Rectal smooth muscle tissue (tissue), 1 donor: ENCODE data around the gene DLK1.

ENCODE experiments used
- H3K27ac ChIP-seq: one replicate; pipeline ENCODE4 v1.7.0; 2013; ENCODE audit warnings: low read depth, low read length, inconsistent platforms
- H3K27me3 ChIP-seq: one replicate; pipeline ENCODE4 v1.7.0; 2013; ENCODE audit warnings: low read length; ENCODE audit not compliant: control insufficient read depth, insufficient read depth
- H3K36me3 ChIP-seq: one replicate; pipeline ENCODE4 v1.7.0; 2013; ENCODE audit warnings: low read length; ENCODE audit not compliant: control insufficient read depth, insufficient read depth
- H3K4me1 ChIP-seq: one replicate; pipeline ENCODE4 v1.7.0; 2013; ENCODE audit warnings: low read length; ENCODE audit not compliant: control insufficient read depth, insufficient read depth
- H3K4me3 ChIP-seq: one replicate; pipeline ENCODE4 v1.7.0; 2013; ENCODE audit warnings: low read length
- H3K9ac ChIP-seq: one replicate; pipeline ENCODE4 v1.7.0; 2013; ENCODE audit warnings: low read length

Gene DLK1

DNA sequence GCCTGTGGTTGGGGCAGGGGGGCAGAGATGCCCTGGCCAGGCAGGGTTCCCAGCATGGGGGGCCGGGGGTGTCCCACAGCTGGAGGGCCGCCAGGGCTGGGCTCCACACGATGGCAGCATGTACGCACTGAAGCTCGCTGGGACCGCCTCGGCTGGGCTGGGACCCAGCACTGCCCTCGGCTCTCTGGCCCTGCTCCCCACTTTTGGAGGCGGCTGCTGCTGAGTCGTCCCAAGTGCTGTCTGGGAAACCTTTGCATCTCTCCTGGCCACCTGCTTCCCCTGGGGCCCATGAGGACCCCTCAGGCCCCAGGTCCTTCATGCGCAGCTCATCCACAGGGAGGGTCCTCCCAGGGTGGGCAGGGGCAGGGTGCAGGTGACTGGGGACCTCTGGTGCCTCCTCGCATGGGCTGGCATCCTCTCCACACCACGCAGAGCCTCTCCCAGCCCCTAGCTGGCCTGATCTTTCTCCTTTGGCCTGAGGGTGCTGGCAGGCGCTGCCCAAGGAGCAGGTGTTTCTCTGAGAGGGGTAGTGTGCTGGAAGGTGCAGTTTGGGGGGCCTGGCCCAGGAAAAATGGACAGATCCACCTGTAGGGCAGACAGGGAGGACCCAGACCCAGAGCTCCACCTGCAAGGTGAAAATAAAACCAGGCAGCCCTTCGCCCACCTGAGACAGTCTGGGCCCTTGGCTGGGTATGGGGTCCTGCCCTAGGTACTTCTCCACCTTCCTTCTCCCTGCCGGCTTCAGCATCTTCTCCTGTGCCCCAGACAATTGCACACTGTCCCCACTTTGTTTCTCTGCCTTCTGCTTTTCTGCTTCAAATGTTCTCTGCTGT, 46.9 kb downstream of the DLK1 start:
- no peak overlapping the region for H3K4me3 ChIP-seq
- H3K9ac ChIP-seq: no peak overlapping the region
- H3K27ac ChIP-seq: no peak overlapping the region
- H3K27me3 ChIP-seq: no peaks in the 10 kb centered on the region
- H3K36me3 ChIP-seq: no peaks in the 10 kb centered on the region
- no peaks in the 10 kb centered on the region for H3K4me1 ChIP-seq

DNA sequence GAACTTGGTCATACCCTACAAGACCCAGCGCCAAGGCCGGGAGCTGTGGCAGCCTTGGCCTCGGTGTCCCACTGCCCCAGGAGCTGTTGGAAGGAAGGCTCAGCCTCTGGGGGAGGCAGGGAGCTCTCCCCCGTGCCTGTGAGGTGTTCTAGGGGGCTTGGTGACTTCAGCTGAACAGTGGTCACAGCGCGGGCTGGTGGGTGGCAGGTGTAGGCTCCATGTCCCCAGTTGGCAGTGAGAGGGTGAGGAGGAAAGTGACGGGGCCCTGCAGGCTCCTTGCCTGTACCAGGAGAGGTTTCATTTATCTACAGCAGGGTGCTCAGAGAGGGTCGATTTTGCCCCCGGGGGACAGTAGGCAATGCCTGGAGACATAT, 47.5 kb downstream of the DLK1 start:
- H3K4me1 ChIP-seq: no peaks in the 10 kb centered on the region
- H3K4me3 ChIP-seq: no peak overlapping the region
- H3K36me3 ChIP-seq: no peaks in the 10 kb centered on the region
- H3K27ac ChIP-seq: no peak overlapping the region
- H3K9ac ChIP-seq: no peak overlapping the region
- no peaks in the 10 kb centered on the region for H3K27me3 ChIP-seq

DNA sequence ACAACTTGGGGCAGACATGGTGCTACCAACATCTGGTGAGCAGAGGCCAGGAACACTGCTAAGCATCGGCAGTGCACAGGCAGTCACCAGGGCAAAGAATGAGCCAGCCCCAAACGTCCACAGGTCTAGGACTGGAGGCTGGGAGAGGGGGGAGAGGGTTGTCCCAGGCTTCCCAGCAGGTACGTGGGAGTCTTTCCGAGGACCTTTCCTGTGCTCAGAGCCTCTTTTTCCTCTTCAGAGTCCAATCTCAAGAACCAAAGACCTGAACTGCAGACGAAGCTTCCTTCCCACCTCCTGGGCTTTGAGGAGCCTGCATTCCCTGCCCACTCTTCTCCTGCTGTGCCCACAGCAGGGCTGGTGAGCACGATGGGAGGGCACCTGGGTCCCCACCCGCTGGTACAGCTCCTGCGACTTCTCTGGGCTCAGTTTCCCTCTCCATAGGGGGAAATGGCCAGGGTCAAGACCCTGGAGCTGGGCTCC, 48.7 kb downstream of the DLK1 start:
- no peak overlapping the region for H3K9ac ChIP-seq
- no peak overlapping the region for H3K4me3 ChIP-seq
- no peaks in the 10 kb centered on the region for H3K36me3 ChIP-seq
- H3K27me3 ChIP-seq: no peaks in the 10 kb centered on the region
- H3K27ac ChIP-seq: no peak overlapping the region
- H3K4me1 ChIP-seq: no peaks in the 10 kb centered on the region

DNA sequence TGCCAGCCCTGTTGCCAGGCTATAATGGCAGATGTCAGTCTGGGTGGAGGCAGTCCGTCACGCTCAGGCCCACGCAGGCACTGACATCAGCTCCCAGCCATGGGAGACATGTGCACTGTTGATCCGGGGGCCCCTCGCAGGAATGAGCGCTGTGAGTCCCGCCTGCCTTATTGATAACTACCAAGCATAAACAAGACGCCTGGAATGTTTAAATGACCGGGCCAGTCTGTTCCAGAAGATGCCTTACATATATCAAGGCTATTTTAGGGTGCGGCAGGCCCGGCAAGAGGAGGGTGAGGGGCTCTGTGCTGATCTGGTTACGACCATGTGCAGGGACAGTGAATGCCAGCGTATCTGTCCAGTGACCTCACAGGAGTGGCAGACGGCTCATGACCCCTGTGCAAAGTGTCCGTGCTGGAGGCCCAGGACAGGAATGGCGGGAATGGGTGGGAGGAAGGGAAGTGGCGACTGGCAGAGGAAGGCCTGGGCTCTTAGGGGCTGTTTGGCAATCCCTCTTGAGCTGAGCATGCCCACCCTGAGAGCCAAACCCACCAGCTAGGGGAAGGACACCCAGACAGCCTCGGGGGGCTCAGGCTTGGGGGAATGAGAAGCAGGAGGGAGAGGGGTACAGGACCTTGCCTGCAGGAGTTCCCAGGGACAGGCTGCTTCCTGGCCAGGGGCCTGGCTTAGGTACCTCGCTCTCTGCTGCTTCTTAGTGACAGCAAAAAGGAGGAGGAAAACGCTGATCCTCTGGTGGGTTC, 49.3 kb downstream of the DLK1 start:
- no peaks in the 10 kb centered on the region for H3K4me1 ChIP-seq
- no peak overlapping the region for H3K9ac ChIP-seq
- H3K27me3 ChIP-seq: no peaks in the 10 kb centered on the region
- no peaks in the 10 kb centered on the region for H3K36me3 ChIP-seq
- H3K27ac ChIP-seq: no peak overlapping the region
- no peak overlapping the region for H3K4me3 ChIP-seq

DNA sequence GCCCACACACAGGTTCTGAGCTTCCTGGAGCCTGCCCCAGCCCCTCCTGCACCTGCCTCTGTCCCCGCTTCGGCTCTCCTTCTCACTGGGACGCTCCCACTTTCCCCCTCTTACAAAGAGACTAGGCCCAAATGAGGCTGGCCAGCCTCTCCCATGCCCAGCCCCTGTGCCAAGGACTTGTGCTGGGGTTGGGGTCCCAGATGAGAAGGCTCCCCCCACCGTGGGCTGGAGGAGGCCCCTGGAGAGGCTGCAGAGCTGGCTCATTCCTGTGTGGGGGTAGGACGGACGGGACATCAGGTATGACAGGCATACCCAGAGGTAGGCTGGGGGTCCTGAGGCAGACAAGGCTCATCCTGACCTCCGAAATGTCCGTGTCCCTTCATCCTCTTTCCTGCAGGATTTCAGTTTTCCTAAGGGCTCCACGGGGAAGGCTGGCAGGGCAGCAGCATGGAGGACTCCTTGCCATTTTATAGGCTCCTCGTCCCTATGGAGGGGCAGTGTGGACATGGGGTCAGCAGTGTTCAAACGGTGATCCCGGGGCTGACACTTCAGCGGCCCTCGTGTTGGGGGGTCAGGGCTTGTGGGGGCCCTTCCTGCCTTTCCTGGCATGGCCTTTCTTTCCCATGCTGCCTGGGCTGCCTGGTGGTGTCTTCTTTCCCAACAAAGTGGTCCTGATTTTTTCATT, 50.1 kb downstream of the DLK1 start:
- Histone ChIP-seq H3K27ac (no peak overlapping the region), H3K27me3 (no peaks in the 10 kb centered on the region), H3K4me1 (no peaks in the 10 kb centered on the region), H3K36me3 (no peaks in the 10 kb centered on the region), H3K9ac (no peak overlapping the region), H3K4me3 (no peak overlapping the region)

DNA sequence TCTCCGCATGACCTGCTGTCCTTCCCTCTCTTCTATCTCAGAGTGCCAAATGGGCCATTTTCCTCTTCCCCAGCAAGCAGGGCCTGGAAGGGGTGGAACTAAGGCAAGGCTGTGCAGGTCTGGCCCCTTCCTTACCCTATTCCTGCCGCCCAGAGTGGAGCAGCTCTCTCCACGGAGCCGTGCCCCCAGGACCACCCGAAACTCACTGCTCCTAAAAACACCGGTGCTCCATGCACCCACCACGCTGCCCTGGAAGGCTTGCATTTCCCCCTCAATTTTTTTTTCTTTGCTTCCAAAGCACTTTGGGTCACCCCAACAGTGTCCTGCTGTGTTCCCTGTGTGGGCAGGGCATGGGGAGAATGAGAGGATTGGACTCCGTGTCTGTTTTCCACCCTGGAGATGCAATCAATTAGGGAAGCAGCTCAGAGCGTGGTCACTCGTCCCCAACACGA, 50.7 kb downstream of the DLK1 start:
- Histone ChIP-seq H3K27ac (no peak overlapping the region), H3K27me3 (no peaks in the 10 kb centered on the region), H3K9ac (no peak overlapping the region), H3K4me1 (no peaks in the 10 kb centered on the region), H3K4me3 (no peak overlapping the region), H3K36me3 (no peaks in the 10 kb centered on the region)

DNA sequence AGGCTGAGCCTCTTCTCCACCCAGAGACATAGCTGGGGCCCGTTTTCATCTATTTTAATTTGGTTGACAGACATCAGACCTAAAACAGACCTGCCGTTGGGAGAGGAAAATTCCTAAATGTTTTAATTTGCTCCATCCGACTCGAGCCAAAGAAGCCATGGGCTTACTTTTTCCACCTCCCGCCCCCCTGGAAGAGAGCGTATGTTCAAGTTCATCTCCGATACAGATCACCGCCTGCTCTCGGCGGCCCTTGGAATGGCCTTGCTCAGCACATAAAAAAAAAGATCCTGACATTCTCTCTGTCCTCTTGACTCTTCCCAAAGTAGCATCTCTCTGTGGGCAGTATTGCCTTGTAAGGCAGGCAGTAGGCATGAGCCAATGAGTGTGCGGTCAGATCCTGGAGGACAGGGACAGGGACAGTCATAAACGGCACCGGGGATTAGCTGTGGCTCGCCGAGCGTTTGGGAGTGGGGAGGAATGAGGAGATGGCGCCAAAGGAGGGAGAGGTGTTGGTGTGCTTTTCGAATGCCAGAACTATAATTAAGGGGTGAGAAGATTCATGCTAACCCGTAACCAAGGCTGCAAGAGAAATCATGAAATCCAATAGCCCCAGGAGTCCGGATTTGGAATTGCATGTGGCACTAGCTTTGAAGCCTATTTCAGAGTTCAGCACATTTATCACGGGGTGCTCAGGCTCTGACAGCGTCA, 51.3 kb downstream of the DLK1 start:
- Histone ChIP-seq H3K27ac (no peak overlapping the region), H3K9ac (no peak overlapping the region), H3K27me3 (no peaks in the 10 kb centered on the region), H3K4me3 (no peak overlapping the region), H3K36me3 (no peaks in the 10 kb centered on the region), H3K4me1 (no peaks in the 10 kb centered on the region)

DNA sequence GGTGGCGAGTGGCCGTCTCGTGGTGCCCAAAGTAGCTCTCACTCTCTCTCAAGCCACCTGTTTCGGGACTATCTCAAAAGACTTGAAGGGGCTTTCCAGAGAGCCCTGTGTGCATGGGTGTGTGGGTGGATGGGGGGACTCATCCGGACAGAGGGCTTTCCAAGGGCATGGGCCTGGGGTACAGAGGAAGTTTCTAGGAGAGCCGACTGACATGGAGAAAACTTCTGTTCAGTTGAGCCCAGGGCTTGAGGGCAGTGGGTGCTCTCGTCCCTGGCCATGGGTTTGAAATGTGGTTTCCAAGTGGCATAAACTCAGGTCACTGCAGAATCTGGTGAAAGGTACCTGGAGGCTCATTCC, 51.8 kb downstream of the DLK1 start:
- Histone ChIP-seq H3K27ac (no peak overlapping the region), H3K27me3 (no peaks in the 10 kb centered on the region), H3K4me3 (no peak overlapping the region), H3K4me1 (no peaks in the 10 kb centered on the region), H3K9ac (no peak overlapping the region), H3K36me3 (no peaks in the 10 kb centered on the region)

DNA sequence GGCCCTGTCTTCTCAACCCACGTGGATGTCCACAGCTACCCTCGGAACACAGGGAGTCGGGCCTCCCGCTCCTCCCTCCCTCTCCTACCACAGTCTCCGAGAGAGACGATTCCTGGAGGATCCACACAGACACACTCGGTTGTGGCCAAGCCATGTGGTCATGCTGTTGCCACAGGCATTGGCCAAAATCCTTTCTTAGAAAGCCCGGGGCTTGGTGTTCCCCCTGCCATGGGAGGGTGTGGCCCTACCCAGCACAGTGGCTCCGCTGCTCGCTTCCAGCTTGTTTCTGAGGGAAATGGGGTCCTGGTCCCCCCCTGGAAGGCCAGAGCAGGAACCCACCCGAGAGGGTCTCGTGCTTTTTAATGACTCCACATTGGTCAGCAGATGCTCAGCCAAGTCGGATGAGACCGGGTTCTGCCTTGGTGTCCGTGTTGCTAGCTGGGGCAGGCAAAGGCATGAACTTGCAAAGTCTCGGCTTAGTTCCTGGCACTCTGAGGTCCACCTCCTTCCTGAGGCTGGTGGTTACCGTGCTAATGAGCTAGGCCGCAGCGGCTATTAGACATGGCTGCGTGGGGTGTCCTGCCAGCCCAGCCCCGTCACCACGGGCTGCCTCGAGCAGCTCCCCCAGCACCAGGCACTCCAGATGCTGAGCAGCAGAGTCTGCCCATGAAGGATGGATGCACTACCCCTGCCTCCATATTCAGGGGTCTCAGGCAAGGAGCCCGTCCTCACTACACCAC, 52.4 kb downstream of the DLK1 start:
- H3K27me3 ChIP-seq: no peaks in the 10 kb centered on the region
- no peak overlapping the region for H3K9ac ChIP-seq
- no peak overlapping the region for H3K4me3 ChIP-seq
- no peak overlapping the region for H3K27ac ChIP-seq
- H3K36me3 ChIP-seq: no peaks in the 10 kb centered on the region
- no peaks in the 10 kb centered on the region for H3K4me1 ChIP-seq

DNA sequence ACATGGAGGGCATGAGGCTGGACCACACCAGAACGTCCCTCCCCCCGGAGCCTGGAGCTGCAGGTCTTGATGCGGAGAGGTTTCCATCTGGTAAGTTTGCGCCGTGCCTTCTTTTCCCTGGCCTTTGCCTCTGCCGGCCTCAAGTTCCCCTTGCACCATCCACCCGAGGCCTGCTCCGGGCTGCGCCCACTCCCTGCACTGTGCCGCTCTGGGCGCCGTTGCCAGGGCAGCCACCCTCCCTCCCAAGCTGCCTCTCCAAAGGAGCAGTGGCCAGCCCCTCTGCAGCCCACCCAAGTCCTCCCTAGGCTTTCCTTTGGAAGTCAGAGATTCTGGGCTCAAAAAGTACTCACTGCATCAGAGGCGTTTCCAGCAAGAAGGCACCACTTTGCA, 53.0 kb downstream of the DLK1 start:
- no peaks in the 10 kb centered on the region for H3K4me1 ChIP-seq
- H3K9ac ChIP-seq: no peak overlapping the region
- H3K4me3 ChIP-seq: no peak overlapping the region
- H3K27ac ChIP-seq: no peak overlapping the region
- no peaks in the 10 kb centered on the region for H3K27me3 ChIP-seq
- no peaks in the 10 kb centered on the region for H3K36me3 ChIP-seq

DNA sequence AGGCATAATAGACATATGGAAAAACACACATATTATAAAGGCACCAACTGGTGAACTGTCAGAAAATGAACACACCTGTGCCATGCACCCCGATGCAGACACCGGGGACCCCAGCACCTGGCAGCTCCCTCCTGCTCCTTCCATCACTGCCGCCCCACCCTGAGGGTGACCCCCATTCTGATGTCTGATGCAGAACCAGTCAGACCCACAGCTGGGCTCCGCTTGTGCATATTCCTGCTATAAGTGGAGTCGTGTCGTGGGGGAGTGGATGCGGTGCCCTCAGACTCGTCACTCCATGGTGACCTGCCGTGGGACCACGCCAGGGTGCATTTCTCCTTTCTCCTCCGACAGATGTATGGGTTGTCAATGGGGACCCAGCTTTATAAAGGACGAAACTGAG, 53.6 kb downstream of the DLK1 start:
- no peak overlapping the region for H3K27ac ChIP-seq
- no peaks in the 10 kb centered on the region for H3K27me3 ChIP-seq
- H3K36me3 ChIP-seq: no peaks in the 10 kb centered on the region
- no peaks in the 10 kb centered on the region for H3K4me1 ChIP-seq
- H3K9ac ChIP-seq: no peak overlapping the region
- no peak overlapping the region for H3K4me3 ChIP-seq
